Measurements from ENCODE around the gene PKNOX2.
A peak's percentile ranks its signal among the peaks of the same experiment; 100 is the strongest.

The PKNOX2 gene

DNA sequence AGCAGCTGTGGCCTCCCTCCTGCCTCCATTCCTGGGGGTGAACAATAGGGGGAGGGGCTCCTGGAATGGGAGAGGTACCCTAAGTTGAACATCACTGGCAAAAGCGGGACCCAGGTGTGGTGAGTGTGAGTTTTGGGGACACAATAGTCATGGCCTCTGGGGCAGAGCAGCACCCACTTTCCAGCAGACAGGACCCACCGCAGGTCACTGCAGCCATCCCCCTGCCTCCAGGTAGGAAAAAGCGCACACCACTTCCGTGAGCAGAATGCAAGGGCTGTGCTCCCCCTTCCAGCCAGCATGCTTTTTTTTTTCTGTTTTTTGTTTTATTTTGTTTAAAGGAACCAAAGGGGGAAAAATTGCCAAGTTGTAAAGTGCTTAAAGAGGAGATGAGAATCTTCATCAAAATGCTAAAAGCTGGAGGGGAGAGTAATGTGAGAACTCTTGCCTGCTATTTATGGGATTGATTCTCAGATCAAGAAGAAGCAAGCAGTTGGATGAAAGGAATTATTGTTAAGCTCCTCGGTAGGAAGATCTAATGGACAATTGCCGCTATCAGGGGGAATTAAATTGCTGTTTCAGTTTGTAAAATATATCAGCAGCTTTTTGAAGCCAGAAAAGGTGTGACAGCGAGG is 178.7 kb downstream of the PKNOX2 start:
- no peak for DNase-seq (ENCODE audit: low read depth)
- no peak overlapping the region for H3K4me3 ChIP-seq (ENCODE audit: low read depth, low read length)
- TF ChIP-seq, protein P1, sequence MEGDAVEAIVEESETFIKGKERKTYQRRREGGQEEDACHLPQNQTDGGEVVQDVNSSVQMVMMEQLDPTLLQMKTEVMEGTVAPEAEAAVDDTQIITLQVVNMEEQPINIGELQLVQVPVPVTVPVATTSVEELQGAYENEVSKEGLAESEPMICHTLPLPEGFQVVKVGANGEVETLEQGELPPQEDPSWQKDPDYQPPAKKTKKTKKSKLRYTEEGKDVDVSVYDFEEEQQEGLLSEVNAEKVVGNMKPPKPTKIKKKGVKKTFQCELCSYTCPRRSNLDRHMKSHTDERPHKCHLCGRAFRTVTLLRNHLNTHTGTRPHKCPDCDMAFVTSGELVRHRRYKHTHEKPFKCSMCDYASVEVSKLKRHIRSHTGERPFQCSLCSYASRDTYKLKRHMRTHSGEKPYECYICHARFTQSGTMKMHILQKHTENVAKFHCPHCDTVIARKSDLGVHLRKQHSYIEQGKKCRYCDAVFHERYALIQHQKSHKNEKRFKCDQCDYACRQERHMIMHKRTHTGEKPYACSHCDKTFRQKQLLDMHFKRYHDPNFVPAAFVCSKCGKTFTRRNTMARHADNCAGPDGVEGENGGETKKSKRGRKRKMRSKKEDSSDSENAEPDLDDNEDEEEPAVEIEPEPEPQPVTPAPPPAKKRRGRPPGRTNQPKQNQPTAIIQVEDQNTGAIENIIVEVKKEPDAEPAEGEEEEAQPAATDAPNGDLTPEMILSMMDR (IDR thresholded peaks at IDR 0.05; ENCODE audit: low read depth, low read length, missing control alignments) = no peak

DNA sequence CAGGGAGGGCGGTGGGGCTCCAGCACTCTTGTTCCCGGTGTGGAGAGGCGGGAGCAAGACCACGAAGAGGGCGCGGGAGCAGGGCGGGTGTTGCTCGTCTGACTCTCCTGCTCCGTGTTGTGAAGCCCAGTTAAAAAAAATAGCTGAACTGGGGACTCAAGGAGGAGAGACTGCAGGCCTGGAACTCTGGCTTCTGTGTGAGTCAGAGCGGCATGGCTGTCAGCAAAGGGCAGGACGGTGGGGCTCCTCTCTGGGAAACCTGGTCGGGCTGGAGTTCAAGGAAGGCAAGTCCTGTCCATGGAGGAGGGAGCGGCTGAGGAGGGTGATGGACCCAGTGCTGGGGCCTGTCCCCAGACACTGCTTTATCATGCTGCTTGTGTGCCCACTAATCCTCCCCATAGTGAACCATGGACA is 179.2 kb downstream of the PKNOX2 start:
- TF ChIP-seq, protein P1 (IDR thresholded peaks at IDR 0.05; ENCODE audit: low read depth, low read length, missing control alignments) = no peak
- H3K4me3 ChIP-seq (ENCODE audit: low read depth, low read length) = no peak overlapping the region
- no peak for DNase-seq (ENCODE audit: low read depth)

DNA sequence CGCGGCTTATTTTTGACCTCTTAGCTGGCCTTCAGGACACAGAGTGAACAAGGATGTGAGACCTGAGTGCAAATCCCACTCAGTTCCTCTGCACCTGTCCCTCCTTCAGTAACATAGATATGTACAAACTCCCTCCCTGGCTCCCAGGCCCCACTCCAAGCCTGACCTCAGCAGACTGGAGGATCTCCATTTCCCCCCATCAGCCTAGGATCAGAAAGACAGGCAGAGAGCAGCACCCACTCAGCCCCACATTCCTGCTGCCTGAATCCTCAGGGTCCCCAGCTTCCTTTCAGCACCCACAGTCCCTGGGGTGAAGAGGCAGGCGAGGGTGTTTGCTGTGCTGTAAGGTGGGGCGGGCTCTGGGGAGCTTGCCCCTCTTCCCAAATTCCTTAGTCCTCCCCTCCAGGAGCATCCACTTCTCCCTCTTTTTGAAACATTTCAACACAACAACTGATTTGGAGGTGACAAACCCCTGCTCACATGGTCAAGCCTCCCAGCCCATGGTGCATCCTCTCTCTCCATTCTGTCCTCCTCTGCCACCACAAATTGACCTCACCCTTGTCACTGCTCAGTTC is 180.4 kb downstream of the PKNOX2 start:
- no peak for DNase-seq (ENCODE audit: low read depth)
- TF ChIP-seq, protein P1 (IDR thresholded peaks at IDR 0.05; ENCODE audit: low read depth, low read length, missing control alignments) = no peak
- H3K4me3 ChIP-seq (ENCODE audit: low read depth, low read length) = no peak overlapping the region

DNA sequence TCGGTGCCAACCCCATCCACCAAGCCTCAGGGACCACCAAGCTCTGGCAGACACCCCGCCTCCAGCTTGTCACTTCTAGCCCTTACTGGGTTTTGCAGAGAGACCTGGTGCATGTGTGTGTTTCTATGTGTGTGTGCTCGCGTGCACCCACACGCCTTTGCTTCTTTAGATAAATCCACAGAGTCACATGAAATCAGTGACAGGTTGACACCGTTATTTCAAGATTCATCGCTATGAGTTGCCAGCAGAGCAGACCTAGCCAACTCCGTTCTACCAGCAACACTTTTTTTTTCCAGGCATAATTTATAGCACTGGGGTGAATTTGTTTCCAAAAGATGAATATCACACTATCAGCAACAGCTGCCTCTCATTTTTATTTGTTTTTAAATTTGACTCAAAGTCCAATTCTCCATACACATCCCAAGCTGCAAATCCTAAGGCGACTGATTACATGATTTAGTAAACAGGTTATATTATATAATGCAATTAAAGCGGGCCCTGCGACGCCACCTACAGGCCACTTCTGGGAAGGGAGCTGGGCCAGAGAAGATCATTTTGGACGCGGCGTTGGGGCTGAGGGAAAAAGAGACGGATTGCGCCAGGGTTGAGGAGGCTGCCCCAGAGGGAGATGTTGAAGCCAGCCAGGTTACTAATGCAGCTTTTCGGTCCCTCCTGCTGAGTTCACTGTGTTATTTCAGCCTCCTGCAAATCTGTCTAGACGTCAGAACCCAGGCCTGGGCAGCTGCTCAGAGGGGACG is 181.0 kb downstream of the PKNOX2 start:
- no peak for DNase-seq (ENCODE audit: low read depth)
- no peak overlapping the region for H3K4me3 ChIP-seq (ENCODE audit: low read depth, low read length)
- TF ChIP-seq, protein P1 (IDR thresholded peaks at IDR 0.05; ENCODE audit: low read depth, low read length, missing control alignments) = peak; percentile 67

DNA sequence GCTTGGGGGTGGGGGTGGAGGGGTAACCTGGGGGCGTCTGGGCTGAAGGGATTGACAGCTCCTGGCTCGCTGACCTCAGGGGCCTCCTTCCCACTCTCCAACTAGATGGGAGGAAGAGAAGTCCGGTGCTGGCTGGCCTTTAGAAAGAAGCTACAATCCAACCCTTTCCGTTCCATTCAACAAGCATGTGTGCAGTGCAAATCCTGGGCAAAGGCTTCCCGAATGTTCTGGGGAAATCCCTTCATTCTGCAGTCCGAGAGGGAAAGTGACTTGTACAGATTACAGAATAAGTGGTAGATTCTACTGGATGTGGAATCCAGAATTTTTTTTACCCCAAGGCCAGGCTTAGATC is 181.6 kb downstream of the PKNOX2 start:
- H3K4me3 ChIP-seq (ENCODE audit: low read depth, low read length) = no peak overlapping the region
- TF ChIP-seq, protein P1 (IDR thresholded peaks at IDR 0.05; ENCODE audit: low read depth, low read length, missing control alignments) = no peak
- DNase-seq (ENCODE audit: low read depth) = no peak

DNA sequence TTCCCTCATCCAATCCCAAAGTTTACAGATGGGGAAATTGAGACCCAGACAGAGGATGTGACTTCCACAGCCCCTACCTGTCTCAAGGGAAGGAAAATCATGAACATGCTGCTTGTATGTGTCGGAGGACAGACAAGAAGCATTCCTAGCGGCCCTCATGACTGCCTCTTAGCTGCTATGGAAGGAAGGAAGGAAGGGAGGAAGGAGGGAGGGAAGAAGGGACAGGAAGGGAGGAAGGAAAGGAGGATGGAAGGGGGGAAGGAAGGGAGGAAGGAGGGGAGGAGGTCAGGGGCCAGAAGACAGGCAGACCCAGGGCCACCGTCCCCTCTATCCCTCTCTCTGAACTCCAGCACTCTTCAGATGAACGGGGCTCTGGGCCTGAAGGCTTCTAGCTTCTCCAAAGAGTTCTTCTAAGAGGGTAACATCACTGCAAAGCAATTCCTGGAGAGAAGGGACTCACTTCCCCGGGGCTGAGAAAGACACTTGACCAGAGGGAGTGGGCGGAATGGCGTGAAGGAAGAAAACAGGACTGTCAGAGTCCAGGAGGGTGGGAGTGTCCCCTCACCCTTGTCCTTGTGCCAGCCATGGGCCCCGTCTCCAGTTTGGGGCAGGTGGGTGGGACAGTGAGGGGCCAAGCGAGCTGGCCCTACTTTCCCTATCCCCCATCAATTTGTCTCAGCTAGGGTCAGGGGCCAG is 182.2 kb downstream of the PKNOX2 start:
- H3K4me3 ChIP-seq (ENCODE audit: low read depth, low read length) = no peak overlapping the region
- TF ChIP-seq, protein P1 (IDR thresholded peaks at IDR 0.05; ENCODE audit: low read depth, low read length, missing control alignments) = no peak
- DNase-seq (ENCODE audit: low read depth) = no peak
